Ramos (cell line): Measurements from ENCODE around the gene TIAM2.
"Not testable (repeated sequence)": the region's sequence is repeated elsewhere in the genome, so short reads cannot be mapped to it uniquely, and the experiment has no call there.

Experiments
- in situ Hi-C: fragments of 300-500 bp; cut with MboI; formaldehyde crosslinking; loops from one replicate; pipeline ENCODE4 v1.14.3; 2022; ENCODE audit warnings: low sequenced_read_pairs; ENCODE audit not compliant: unreplicated experiment

Gene TIAM2

DNA sequence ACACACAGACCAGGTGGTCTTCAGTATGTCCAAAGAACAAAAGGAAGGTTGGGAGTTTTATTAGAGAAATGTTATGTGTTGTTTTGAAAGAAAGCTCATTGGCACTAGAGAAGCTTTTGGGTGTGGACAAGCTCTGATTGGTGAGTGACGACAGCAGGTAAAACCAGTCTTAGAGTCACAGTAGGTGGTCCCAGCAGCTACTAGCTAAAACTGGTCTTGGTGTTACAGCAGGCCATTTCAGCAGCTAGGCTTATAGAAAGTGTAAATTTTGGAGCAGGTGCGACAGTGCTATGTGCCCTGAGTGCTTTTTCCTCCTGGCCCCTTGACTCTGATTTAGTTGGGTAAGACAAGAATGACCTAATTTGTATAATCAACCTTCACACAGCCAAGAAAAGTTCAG, 272.3 kb downstream of the TIAM2 start:
- in situ Hi-C loops: no loop called here

DNA sequence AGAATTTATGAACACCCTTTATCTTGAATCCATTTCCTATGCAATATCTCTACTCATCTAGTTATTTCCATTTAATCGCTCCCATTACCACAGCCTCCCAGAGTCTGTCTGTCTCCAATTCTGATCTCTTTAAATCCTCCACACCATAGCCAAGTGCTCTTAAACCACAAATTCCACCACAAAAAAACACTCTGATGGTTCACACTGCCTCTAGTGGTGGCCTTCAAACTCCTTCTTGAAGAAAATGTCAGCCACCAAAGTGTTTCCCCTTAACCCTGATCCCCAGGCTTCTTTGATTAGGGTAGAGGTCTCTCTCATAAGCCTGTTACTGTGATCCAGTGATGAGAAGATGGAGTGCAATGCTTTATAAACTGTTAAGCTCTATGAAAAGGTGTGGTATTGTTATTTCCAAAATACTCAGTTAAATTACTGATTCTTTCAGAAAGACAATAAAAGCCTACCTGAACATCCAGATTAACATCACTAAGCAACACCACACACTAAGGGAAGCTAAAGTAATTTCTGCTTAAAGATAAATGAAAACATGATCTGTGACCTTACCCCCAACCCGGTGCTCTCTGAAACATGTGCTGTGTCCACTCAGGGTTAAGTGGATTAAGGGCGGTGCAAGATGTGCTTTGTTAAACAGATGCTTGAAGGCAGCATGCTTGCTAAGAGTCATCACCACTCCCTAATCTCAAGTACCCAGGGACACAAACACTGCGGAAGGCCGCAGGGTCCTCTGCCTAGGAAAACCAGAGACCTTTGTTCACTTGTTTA, 273.2 kb downstream of the TIAM2 start:
- in situ Hi-C loops: not testable (repeated sequence)

DNA sequence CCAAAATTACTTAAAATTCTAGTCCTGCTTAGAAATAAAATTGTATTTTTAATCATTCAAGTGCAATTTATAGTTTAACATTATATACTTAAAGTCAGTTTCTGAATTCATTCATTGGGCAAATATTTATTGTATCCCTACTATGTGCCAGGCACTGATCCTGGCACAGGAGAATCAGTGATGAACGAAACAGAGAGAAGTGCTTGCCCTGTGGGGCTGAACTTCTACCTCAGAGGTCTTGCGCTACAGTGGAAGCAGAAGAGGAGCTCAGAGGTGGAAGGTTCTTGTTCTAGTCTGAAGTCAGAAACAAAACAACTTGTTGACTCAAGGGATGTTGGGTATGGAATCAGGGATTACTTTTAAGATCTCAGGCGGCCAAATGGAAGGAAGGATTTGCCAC, 274.6 kb downstream of the TIAM2 start:
- in situ Hi-C loops: no loop called here

DNA sequence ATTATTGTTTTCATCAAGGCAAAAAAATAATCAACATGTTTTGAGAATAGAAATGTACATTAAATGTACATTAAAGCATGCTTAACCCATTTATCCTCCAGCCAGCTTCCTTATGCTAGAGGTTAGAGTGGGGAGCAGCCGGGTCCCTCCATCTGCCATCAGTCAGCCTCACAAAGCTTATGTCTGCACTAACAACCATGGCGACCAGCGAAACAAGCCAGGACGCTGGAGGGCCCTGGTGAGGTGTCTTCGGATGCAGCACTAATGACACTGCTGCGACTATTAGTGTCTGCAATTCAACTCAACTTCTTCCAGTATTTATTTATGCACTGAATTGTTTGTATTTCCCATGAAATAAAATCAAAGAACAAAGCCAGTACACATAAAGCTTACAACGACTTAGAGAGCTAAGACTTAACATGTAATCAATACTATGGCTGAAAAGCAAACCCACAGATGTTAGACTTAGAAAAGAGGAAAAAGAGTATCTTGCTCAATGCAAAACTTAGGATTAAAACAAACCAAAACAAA, 275.5 kb downstream of the TIAM2 start:
- in situ Hi-C loops: no loop called here

DNA sequence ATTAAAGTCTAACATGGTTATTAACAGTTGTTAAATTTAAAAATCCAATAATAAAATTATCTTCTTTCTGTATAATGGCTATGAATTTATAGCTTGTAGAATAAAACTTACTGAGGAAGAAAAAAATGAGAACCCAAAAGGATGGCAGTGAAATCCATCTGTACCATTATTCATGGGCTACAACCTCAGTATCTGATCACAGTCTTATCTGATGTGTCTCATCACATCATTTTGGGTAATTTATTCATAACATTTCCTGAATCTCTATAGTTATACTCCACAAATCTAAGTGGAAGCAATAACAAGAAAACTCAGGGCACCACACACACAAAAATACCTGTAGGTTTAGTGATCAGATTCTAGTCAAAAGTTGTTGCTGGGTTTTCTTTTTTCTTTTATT, 276.0 kb downstream of the TIAM2 start:
- in situ Hi-C loops: no loop called here

DNA sequence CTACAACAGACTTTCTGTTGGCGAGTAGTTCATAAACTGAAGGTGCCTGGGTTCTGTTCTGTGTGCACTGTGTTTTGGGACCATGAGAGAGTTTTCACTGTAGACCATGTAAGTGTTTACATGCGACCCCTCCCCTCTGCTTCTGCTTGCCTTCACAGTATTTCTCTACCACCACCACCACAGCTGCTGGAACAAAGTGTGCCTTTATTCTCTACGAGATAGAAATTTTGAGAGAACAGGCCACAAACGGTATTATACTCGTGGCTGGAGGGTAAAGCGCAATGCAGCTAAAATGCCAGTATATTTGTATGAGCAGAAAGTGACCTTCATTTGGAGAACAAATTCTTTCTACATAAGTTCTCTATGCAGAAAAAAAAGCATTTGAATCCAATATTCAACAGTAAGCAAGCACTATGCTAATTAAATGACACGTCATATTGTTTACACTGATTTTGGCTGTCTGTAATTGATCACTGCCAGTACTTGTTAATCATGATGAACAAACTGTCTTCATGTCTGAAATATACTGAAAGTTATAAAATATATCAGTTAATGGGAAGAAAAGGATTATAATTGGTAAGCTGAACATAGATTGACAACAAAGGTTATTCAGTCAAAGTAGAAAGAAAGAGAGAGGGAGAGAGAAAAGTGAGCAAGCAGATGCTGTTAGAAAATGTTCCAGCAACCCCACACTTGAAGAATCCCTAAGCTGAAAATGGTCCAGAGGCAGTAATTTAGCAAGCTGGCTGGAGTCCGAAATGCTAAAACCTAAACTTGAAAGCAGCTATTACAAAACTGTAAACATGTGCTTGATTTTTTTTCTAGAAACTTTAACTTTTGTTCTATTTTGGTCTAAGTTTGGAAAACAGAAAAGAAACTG, 277.5 kb downstream of the TIAM2 start:
- in situ Hi-C loops: no loop called here

DNA sequence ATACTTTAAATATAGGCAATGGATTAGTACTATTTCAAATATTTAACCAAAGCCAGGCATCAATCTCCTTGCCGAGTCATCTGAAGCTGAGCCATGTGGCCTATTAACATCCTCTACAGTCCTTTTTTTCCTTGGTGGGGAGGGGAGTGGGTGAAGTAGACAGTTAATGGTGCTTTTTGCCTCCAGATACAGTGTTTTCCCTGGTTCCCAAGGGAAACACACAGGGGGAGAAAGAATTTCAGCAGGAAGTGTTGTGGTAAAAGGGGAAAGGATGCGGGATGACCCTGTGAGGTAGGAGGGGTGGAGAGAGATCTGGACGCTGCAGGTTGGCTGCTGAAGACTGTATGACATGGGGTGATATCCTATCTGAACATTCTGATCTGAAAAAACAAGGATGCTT, 278.3 kb downstream of the TIAM2 start:
- in situ Hi-C loops: no loop called here

DNA sequence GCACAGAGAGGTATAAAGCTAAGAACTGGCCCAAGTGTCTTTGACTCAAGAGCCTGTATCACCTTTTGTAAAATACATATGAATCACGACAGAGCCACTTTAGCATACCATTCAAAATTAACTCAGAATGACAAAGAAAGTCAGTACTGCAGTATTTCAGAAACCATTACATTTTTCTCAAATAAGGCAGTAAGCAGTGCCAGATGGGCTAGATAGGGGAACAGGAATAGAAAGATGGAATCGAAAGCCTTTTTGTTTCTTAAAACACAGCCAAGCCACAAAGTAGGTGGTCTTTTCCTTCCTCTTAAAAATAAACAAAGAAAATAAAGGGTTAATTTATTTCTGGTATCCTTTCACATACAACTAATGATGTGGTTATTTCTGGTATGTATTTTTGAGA, 279.0 kb downstream of the TIAM2 start:
- in situ Hi-C loops: no loop called here

DNA sequence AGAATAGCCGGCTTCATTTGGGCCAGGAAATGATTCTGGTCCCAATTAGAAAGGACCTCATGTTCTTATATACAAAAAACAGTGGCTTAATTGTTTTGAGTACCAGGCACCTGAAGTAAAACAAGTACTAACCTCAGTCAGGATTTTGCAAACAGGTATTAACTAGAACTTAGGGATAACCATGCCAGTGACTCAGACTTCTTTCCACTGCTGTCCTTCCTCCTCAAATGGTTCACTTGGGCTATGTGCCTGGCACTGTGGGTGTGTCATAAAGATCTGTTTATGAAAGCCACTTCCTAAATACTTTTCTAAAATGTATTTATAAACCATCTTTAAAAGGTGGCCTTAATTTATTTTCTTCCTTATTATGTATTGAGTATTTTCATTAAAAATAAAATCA, 279.4 kb downstream of the TIAM2 start:
- in situ Hi-C loops: no loop called here

DNA sequence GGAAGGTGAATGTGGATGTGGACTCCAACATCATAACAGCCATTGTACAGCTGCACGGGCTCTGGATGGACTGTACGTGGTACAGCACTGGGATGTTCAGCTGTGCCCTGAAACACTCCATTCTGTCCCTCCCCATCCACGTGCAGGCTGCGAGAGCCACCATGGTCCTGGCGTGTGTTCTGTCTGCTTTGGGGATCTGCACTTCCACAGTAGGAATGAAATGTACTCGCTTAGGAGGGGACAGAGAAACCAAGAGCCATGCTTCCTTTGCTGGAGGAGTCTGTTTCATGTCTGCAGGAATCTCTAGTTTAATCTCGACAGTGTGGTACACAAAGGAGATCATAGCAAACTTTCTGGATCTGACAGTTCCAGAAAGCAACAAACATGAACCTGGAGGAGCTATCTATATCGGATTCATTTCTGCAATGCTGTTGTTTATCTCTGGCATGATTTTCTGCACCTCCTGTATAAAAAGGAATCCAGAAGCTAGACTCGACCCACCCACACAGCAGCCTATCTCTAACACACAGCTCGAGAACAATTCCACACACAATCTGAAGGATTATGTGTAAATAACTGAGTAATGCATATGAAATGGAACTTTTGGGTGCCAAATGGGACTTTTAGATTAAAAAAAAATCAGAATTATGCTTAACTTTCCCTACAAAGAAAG, 280.8 kb downstream of the TIAM2 start:
- in situ Hi-C loops: no loop called here

DNA sequence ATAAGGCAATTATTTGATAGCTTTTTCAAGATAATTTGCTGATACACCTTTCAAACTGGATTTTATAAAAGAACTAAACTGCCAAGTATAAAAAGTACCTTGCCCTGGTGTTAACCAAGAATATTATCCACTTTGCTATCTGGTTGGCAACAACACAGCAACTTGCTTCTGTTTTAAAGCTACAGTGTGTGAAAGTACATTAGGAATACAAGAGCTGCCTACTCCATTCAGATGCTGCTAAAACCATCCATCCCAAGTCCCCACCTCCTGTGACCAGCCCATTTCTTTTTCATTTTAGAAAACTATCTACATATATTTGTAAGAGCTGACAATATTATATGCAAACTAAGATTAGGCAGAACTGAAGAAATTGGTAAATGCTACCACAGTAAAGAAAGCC, 281.5 kb downstream of the TIAM2 start:
- in situ Hi-C loops: no loop called here

DNA sequence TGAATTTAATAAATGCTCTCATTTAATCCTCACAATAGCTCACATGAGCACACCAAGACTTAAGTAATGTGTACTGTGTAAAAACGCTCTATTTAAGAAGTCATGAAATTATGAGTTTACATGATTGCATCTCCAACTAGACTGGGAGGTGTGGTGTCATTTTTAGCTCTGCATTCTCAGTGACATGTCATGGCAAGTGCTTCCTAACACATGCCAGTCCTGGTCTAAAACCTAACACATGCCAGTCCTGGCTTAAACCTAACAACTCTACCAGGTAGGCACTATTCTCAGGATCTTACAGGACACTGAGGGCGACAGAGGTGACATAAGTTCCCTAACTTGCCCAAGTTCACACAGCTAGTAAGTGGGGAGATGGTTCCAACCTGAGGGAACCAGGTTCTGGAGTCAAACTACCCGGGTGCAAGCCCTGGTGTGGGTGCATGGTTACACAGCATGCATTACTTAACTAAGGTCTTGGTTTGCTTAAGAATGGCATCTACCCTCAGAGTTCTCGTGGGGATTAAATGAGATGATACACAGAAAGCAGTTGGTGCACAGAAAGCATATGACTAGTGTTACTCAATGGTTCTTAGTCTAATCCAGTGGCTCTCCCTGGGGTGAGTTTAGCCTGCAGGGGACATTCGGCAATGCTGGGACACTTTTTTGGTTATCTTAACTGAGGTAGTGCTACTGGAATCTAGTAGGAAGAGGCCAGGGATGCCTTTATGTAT, 283.4 kb downstream of the TIAM2 start:
- in situ Hi-C loops: no loop called here

DNA sequence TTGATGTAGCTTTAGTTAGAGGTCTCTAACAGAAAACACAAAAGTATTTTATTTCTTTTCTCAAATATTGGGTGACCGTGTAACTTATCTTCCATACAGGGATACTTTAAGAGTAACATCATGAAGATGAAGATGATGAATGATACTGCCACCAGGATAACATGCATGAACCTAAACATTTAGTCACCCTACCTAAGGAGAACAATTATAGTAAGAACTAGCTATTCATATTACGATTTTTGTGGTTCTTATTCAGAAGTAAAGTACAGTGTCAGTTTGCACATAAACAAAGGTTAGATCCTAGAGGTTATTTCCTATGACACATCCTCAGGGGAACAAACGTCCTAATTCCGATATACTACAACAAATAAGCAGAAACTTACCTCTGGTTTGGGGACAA, 289.7 kb downstream of the TIAM2 start:
- in situ Hi-C loops: no loop called here

DNA sequence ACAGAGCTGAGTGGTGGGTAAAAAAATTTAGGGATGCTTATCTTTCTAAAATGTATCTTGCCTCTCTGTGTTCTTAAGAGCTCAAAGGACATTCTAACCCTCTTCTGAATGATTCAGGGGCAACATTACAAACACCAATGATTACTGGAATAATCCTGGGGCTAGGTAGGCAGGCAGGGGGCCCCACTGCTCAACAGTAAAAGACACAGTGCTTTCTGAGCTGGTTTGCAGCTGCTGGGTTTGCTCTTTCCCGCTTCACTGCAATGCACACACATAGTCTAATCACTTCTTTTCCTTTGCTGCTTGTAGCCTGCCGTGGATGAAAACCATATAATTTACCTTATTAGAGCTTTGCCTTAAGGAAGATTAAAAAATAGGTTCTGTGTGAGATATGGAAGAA, 292.6 kb downstream of the TIAM2 start:
- in situ Hi-C loops: no loop called here

DNA sequence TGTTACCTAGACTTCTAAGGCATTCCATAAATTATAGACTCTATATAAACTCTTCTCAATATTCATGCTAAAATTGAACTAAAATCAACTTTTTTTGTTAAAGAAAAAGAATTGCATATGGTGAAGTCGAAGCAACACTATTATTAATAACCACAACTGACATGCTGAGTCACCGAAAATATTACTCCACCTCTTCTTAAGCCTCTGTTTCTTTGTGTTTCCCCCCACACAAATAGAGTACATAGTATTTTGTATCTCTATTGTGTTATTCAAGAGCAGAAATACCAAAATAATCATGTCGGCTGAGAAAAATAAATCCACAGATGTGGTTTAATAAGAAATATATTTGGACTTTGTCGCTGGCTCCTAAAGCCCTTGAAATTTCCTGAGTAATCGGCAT, 295.4 kb downstream of the TIAM2 start:
- in situ Hi-C loops: no loop called here

DNA sequence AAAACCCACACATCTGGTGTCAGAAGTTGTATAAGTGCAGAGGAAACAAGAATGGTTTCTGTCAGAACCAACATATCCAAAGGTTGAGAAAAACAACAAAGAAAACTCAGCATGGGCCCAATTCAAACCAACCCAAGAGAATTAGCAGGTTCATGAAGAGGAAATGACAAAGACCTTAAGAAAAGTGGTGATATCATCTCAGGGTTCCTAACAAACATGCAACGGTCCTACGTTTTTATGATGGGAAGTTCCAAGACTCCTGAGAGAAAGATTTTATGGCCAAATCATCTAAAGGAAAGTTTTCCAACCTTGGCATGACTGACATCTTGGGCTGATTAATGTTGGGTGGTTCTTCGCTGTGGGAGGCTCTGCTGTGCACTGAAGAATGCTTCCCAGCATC, 296.2 kb downstream of the TIAM2 start:
- in situ Hi-C loops: no loop called here

DNA sequence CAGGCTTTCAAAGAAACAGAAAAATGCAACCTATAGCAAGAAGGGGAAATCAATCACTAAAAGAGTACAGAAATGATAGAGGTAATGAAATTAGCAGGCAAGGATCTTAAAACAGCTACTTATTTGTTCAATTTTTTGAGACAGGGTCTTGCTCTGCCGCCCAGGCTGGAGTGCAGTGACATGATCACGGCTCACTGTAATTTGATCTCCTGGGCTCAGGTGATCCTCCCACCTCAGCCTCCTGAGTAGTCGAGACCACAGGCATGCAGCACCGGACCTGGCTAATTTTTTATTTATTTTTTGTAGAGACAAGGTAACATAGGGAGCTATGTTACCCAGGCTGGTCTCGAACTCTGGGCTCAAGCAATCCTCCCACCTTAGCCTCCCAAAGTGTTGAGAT, 297.6 kb downstream of the TIAM2 start:
- in situ Hi-C loops: no loop called here

DNA sequence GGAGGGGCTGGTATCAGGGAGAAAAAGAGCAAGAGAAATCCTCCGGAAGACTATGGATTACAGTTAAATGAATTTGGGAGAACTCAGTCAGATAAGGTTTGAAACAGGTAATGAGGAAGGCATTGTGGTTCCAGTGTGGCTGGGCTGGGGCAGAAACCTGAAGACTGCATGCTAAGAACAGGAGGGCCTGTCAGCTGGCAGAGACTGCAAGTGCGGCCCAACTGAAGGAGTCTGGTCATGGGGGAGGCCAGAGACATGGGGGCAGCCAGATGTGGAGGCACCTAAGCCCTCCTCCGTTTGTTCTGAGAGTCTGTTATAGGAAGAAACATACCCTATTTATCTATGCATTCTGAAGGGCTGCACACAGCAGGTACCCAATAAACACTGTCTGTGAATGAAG, 302.6 kb downstream of the TIAM2 start:
- in situ Hi-C loops: no loop called here

DNA sequence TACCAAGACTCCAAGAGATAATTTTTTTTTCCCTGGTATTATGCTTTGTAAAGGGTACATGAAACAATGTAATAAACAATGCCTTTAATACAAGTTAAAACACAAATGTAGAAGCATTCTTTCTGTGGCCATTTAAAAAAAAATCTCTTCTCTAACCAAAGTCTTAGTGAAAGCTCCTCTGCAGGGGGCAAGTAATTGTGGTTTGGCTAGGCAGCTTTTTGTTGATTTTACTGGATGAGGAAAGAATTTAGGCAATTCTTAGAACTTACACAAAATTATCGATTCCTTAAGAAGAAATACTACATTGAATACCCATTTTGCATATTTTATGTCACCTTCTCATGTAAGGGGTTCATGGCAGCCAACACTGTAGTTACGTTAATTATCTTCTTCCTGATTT, 306.8 kb downstream of the TIAM2 start:
- in situ Hi-C loops: loop anchor here (25.0 kb wide), 1 partner anchor 1085 kb away; no protein-coding TSS in a partner anchor

DNA sequence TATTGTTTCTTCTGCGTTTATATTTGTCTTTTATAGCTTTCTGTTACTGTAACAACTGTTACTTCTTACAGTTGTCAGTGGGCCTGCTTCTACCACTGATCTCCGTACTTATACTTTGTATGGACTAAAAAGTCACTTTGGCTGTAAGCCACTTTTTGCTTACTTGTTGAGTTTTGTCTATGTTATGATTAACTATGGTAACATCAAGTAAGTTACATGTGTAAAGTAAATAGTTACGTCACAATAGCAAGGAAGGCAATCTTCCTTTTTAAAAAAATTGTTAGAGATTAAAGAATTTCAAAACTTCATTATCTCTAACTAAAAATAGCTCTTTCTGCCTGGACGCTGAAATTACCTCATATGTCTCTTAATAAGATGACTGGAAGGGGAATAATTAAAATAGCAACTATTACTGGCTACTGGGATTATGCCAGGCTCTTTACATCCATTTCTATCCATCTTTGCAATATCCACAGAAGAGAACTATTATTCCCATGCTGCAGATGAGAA, 308.3 kb downstream of the TIAM2 start:
- in situ Hi-C loops: loop anchor here (25.0 kb wide), 1 partner anchor 1084 kb away; no protein-coding TSS in a partner anchor
